IPS-18c (cell line): ENCODE results near the gene CALML5.

Experiments used
- H3K4me3 ChIP-seq: 2 replicates; pipeline ENCODE4 v1.7.0; 2013; ENCODE audit warnings: low read depth, mild to moderate bottlenecking, low read length, moderate library complexity; ENCODE audit not compliant: insufficient read depth
- H3K9me3 ChIP-seq: one replicate; pipeline ENCODE4 v1.6.1; 2013; ENCODE audit warnings: mild to moderate bottlenecking, low read length, moderate library complexity; ENCODE audit not compliant: control insufficient read depth, insufficient read depth

The CALML5 gene

DNA sequence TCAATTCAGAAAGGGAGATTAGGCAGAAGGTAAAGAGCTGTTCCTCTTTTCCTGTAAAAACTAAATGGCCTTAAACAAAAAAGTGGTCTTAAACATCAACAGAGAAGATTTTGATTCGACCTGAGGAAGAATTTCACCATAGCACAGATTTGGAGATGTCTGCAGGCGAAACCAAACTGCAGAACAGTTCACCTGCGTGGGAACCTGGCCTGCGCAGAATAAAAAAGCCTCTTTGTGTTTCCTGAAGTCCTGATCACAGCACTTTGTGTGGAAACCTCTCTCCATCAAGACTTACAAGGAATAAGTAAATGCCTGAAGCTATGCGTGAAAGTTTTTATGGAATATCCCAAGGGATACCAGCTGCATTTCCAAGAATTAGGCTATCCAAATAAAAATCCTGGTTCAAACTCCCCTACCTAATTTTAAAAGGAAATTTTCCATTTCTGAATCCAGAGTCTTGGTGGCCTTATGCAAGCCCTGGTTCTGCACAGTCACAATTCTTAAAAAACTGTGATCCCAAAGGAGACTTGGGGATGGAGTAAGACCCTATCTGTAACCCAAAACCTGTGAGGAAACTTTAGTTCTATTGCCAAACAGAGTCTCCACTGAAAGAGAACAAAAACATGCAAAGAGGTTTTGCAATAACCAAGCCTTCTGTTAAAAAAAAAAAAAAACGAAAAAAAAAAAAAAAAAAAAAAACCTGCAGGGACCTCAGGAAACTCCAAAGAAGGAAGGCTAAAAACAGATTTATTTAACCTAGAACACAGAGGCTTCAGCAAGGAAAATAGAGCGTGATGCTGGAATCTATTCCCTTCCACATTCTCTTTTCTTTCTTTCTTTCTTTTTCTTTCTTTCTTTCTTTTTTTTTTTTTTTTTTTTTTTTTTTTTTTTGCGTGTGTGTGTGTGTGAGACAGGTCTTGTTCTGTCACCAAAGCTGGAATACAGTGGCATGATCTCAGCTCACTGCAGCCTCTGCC lies 35.8 kb upstream of the CALML5 start:
- no peak overlapping the region for H3K4me3 ChIP-seq

DNA sequence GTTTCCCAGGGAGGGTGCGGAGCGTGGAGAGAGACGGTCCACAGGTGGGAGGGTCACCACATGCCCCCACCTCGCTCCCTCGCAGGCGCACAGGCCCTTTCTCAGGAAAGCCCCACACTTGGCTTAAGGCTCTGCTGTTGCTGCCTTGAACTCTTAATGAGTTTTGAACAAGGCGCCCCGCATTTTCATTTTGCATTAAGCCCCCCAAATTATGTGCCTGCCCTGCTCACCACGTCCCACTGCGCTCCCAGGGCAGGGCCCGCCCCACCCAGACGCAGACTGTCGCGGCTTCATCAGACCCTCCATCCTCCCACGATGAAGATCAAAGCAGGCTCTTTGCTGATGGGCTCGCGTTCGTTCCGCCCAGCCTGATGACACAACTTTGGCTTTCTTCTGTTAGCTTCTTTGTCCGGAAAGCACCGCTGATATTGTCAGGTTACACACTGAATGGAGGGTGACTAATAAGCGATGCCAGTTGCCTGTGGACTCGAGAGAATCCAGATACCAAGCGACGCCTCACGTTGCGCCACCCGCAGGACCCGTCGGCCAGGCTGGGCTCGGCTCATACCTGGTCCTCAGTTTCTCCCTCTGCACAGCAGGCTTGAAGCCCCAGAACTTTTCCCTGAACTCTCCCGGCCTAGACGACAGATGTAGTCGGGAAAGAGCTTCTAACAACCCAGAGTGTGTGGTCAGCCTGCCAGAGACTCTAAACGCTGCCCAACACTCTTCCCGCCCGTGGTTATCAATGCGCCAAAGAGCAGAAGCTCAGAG lies 34.9 kb upstream of the CALML5 start:
- H3K9me3 ChIP-seq: no peaks in the 10 kb centered on the region
- no peak overlapping the region for H3K4me3 ChIP-seq

More for the DNA sequence above, 35.8 kb upstream of the CALML5 start:
- no peaks in the 10 kb centered on the region for H3K9me3 ChIP-seq

DNA sequence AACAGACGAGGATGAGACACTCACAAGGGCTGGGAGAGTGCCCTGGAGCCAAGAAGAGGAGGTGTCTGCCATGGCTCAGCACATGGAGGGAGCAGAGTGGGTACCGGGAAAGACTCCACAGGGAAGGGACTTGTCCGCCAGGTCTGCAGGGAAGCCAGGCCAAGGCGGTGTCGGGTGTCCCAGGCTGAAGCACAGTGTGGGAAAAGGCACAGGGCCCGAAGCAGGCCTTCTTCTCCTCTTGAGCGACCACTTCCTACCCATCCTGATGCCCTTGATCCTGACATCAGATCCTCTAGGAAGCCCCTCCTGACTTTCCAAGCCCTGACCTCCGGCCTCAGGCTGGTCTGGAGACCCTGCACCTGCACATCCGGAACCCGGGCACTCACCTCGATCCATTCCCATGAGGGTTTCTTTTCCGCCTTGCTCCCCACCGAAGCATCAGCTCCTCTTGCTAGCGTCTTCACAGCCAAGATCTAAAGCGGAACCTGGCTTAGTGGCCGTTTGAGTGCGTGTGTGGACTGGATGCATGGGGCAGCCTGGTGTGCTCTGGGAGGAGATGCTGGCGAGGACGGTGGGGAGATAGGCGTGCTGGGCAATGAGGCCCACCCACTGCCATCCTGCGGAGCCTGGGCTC lies 33.8 kb upstream of the CALML5 start:
- Histone ChIP-seq H3K4me3 (no peak overlapping the region), H3K9me3 (no peaks in the 10 kb centered on the region)

DNA sequence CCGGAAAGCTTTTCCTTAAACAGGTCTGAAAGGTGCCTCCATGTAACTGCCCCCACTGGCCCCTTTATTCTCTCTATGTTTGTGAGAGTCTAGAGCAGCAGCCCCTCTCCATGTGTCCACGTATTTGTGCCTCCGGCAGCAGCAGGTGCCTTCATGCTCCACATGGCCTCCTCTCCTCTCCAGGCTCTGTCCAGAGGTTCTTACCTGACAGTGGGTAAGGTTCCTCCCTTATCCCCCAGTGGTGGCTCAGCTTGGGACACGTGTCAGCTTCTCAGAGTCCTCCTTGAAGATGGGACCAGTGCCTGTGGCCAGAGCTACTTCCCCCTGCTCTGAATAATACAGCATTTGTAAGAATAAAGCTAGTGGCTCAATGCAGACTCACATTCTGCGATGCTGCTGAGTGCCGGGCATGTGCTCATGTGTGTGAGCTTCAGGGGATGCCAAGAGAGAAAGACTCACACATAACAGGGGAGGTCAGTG lies 33.3 kb upstream of the CALML5 start:
- Histone ChIP-seq H3K9me3 (no peaks in the 10 kb centered on the region), H3K4me3 (no peak overlapping the region)

DNA sequence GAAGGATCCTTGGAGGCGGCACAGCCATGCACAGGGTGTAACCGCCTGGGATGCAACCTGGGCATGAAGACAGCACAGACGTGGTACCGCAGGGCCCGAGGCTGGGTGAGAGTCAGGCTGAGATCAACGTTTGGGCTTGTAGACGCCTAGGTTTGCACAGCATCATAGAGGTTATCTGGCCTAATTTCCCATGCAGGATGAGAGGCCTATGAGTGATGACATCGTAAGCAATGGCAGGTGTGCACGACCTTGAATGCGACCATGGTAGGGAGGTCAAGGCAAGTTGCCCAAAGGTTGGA lies 32.9 kb upstream of the CALML5 start:
- Histone ChIP-seq H3K9me3 (no peaks in the 10 kb centered on the region), H3K4me3 (no peak overlapping the region)

DNA sequence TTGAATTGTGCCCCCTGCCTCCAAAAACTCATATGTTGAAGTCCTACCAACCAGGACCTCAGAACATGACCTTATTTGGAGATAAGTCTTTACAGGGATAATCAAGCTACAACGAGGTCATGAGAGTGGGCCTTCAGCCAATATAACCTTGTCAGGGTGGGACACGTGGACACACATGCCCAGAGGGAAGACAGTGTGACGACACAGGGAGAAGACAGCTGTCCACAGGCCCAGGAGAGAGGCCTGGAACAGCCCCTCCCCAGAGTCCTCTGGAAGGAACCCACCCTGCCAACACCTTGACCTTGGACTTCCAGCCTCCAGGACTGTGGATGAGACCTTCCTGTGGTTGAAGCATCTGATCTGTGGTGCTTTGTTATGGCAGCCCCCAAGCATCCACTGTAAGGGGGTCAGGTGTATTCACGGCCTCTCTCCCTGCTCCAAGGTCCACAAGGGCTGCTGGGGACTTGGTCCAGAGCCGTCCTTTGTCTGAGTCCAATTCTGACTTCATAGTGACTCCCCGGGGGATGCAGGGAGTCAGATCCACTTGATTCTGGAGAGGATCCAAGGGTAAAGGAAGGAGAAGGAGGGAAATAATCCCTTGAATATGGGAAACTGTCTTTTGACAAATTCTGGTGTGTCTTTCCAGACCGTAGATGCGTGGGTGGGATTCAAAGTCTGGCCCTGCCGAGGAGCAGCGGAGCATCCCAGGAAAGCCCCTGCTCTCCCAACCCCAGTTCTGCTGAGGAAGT lies 32.4 kb upstream of the CALML5 start:
- H3K4me3 ChIP-seq: no peak overlapping the region
- no peaks in the 10 kb centered on the region for H3K9me3 ChIP-seq

DNA sequence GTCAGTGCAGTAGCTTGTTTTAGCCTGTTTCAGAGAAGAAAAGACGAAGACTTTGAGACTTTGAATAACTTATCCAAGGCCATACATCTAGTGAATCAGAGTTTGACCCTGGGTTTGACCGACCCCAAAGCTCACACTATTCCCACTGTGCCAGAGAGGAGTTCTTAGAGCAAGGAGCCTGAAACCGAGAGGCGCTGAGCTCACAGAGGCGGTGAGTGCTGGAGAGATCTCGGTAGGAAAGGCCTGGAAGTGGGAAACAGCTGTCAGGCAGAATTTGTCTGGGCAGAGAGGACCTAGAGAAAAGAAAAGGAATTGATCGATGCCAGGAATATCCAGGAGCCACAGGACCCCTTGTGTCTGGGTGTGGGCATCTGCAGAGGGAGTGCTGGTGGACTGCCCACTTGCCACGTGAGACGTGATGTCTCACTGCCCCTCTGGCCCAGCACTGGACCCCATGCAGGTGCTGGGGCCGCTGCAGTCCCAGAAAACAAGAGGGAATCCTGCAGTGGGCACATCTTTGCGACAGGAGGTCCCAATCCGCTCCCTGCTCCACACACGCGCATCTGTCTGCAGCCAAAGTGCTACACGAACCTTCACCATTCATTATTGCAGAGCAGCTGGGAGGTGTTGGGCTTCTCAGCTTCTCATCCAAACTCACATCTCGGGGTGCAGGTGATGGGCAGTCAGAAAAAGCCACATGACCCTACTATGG lies 31.6 kb upstream of the CALML5 start:
- no peak overlapping the region for H3K4me3 ChIP-seq

DNA sequence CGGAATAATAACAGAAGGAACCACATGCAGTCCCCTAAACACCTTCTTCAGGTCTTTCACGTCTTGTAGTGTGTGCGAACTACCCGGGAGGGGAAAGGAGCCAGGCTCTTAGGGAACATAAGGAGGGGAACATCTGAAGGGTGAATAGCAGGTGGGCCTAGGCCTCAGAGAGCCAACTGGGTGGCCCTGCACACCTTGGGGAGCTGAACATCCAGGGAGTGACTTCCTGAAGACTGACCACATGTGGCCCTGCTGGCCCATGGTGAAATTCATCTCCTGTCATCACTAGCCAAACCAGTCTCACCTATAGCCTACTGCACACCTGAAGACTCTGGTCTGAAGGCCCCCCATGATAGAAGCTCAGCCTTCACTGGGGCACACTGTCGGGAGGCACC lies 31.0 kb upstream of the CALML5 start:
- Histone ChIP-seq H3K4me3 (no peak overlapping the region), H3K9me3 (no peaks in the 10 kb centered on the region)

More for the DNA sequence above, 31.6 kb upstream of the CALML5 start:
- no peaks in the 10 kb centered on the region for H3K9me3 ChIP-seq

DNA sequence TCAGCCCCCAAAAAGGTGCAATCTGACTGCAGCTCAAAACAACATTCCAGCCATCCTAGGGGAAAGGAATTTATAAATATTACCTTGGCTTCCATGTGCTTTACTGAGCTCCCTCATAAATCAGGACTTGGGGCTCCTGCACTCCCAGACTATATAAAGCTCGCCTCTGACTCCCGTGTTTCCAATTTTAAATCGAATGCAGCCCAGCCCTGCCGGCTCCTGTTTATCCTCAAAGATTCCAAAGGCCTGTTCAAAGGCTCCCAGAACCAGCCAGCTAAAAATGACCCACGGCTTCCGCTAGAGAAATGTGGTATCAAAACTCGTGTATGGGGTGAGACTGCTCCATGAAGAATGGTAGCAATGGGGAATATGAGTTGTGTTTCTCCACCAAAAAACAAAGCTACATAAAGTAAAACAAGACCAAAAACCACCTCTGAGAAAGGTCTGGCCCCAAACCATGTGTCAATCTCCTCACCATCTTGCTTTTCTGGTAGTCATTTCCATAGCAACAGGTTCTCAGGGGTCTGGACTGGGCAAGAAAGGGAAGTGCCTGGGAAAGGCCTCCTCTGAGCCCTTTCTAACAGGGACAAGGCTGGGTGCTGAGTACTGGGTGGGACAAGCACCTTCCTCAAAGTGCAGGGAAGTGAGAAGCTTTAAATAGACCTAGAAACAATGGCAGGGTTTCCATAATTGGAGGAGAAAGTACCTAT lies 30.5 kb upstream of the CALML5 start:
- H3K4me3 ChIP-seq: no peak overlapping the region
- no peaks in the 10 kb centered on the region for H3K9me3 ChIP-seq

DNA sequence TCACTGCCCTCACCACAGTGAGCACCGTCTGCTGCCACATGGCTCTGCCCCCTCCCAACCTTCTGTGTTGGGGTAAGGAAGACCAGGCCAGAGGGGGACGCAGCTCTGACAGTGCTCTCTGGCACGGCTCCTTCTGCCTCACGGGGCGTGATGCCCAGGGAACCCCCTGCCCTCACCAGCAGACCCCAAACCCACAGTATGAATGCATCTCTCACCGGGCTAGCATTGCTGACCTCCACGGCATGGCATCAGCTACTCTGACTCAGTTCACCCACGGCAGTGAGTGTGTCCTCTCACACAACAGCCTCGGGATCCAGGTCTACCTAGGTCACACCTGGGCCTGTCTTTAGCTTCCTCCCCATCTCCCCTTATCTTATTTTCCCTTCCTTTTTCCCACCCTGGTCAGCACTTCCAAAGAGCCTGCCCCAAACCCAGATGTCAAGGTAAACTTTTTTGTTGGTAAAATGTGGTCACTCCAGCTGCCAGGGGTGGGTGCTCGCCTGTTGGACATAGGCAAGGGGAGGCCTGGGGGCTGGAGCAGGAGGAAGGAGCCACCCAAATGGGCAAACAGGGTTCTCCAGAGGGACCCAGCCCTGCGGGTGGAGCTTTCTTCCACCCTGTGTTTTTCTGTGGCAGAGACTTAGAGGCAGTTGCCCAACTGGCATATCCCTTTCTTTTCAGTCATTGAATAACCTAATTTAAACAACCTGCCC lies 29.8 kb upstream of the CALML5 start:
- Histone ChIP-seq H3K4me3 (no peak overlapping the region), H3K9me3 (no peaks in the 10 kb centered on the region)

DNA sequence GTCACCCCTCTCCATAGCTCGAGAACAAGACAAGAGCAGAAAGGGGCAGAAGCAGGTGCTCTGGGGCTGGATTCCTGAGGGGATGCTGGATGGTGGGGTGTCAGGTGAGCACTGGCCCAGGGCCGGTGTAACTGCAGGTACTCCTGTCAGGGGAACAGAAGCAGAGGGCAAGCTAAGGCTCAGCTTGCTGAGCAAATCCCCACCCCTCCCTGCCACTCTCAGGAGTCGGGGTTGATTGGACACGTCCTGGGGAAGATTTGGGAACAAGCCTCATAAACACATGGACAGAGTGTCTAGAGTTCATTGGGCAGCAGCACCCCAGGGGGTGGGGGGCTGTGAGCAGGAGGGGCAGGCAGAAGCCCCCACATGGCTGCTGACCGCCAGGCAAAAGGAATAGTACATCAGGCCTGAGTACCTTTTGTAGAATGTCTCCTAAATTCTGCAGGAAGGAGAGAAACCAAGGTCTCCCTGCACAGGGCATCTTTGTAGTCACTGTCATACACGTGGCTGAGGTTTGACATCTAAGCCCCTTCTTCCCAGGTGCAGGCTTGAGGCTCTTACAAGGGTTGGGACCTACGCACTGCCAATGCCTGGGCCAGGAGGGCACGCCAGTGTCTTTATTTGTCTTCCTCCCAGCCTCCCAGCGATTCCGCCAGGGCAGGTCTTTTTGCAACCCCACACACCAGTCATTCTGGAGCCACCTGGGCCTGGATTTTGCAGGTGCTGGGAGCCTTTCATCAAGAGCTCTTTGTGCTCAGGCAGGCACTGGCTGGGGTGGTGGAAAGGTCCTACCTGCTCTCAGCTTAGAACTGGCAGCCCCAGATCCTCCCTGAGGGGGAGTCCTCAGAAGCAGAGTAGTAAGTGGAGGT lies 28.2 kb upstream of the CALML5 start:
- Histone ChIP-seq H3K4me3 (no peak overlapping the region), H3K9me3 (no peaks in the 10 kb centered on the region)

DNA sequence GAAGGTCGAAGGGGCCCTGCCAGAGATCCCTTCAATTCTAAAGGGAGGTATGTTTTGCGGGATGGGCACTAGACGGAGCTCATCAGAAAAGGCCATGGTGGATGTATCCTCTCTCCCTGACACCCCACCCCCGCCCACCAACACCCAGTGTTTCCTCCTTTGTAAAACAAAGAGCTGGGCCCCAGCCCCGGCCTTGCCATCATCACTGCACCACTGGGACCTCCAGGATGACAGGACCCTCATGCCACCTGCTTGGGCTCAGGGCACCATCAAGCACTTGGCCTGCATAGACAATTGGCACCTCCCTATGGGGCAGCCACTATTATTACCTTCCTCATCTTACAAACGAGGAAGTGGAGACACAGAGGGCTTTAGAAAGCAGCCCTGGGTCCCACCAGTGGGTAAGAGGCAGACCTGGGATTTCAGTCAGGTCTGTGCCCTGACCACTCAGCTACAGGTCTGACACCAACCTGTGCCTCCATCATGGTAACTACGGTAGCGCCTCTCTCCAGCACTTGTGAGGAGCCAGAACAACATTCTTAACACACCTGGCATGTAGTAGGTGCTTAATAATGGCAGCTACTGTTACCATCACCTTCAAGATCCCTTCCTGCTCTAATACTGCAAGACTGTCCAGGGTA lies 27.4 kb upstream of the CALML5 start:
- no peaks in the 10 kb centered on the region for H3K9me3 ChIP-seq

DNA sequence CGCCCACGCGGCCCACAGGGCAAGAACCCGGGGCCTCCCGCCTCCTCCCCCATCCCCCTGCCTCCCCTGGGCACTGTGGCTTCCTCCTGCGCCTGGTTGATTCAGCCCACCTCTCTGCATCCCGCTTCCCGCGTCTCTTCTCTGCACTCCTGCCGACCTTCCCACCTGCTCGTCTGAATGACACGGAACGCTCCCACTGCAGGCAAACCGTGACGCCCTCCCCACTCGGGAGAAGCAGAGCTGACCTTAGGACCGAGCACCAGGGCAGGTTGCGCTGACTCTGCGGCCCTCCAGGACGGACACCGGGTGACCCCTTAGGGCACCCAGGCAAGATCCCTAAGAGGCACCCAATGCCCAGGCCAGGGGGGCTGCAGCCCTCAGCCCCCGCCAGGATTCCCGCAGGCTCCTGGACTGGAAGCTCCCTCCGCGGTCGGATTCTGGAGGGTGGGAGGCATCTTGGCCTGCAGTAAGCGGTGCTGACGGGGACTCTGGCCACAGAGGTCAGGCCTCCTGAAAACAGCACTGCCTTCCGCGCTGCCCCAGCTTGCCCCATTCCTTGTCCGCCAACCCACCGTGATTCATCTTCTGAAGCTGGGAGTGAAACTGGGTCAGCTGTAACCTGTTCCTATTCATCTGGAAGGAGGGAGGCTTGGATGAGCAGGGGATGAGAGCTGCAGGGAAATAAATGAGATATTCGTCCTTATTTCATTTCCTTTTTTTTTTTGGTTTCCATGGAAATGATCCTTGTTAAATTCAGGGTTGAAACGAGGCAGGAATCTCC lies 26.4 kb upstream of the CALML5 start:
- Histone ChIP-seq H3K4me3 (no peak overlapping the region), H3K9me3 (peaks cover 2% of the 10 kb centered on the region)

More for the DNA sequence above, 27.4 kb upstream of the CALML5 start:
- no peak overlapping the region for H3K4me3 ChIP-seq
